Activated CD8-positive, alpha-beta T cell treated with anti-CD3 and anti-CD28 coated beads, Interleukin-2, amount 10 ng/mL, durations not matched to agents 7 days and 5 days (primary cell): Measurements from ENCODE around the gene USP17L5. TPM values are rescaled to one million over a fixed set of nuclear protein-coding genes. Genes with fewer than 3 reads are reported as not detected.
A peak's percentile ranks its signal among the peaks of the same experiment; 100 is the strongest.
"Not testable (repeated sequence)": the region's sequence is repeated elsewhere in the genome, so short reads cannot be mapped to it uniquely, and the experiment has no call there.

ENCODE experiments used
- ATAC-seq: fragments of 150-1000 bp; cut with Tn5 transposase; one replicate; pipeline ENCODE4 v1.10.0; 2021; ENCODE audit warnings: moderate library complexity
- CTCF ChIA-PET: fragments of 350-600 bp; sonication (Branson Sonifier 250); formaldehyde crosslinking; loops from one replicate; lab custom pipeline; 2021; ENCODE audit warnings: antibody characterized with exemption; lab: Charles Lee
- POLR2A ChIA-PET: fragments of 350-600 bp; sonication (Branson Sonifier 250); formaldehyde crosslinking; loops from one replicate; lab custom pipeline; 2021; ENCODE audit warnings: antibody characterized with exemption; lab: Charles Lee
- DNase-seq: peaks from one replicate; pipeline ENCODE4 v3.0.0-alpha.2; 2020
- H3K27ac Mint-ChIP-seq: one replicate; pipeline ENCODE4 v1.8.0; 2021; ENCODE audit warnings: mild to moderate bottlenecking, mixed read lengths
- H3K27me3 Mint-ChIP-seq: one replicate; pipeline ENCODE4 v1.8.0; 2021; ENCODE audit warnings: low read depth, mixed read lengths
- H3K36me3 Mint-ChIP-seq: one replicate; pipeline ENCODE4 v1.8.0; 2021; ENCODE audit warnings: low read depth, mixed read lengths
- H3K4me1 Mint-ChIP-seq: one replicate; pipeline ENCODE4 v1.8.0; 2021; ENCODE audit warnings: low read depth, mixed read lengths
- H3K4me3 Mint-ChIP-seq: one replicate; pipeline ENCODE4 v1.8.0; 2021; ENCODE audit warnings: mild to moderate bottlenecking, mixed read lengths
- H3K9me3 Mint-ChIP-seq: one replicate; pipeline ENCODE4 v1.8.0; 2022; ENCODE audit warnings: mixed read lengths; ENCODE audit not compliant: insufficient read depth
- total RNA-seq, 2 experiments: library from RNA; stranded (reverse); gene quantifications; one replicate each; pipeline ENCODE4 v1.2.3, GENCODE V29; 2021

The USP17L5 gene
- total RNA-seq, 2 experiments from 2014 or later: not detected

GRCh38 chr4:9381012-9381534, 41.9 kb downstream of the USP17L5 start:
- ATAC-seq (peak; percentile 70), DNase-seq (peak; percentile 73)
- H3K27ac Mint-ChIP-seq, H3K4me1 Mint-ChIP-seq, POLR2A ChIA-PET, CTCF ChIA-PET, H3K27me3 Mint-ChIP-seq, H3K36me3 Mint-ChIP-seq, H3K9me3 Mint-ChIP-seq: not testable (repeated sequence)
- H3K4me3 Mint-ChIP-seq: peak overlapping the region; percentile 67

- peaks cover 4% of the 10 kb centered on the region for H3K27me3 Mint-ChIP-seq
- H3K4me1 Mint-ChIP-seq: peaks cover 2% of the 10 kb centered on the region
- ChIA-PET POLR2A (no interaction called here), CTCF (no interaction called here)
- H3K9me3 Mint-ChIP-seq: no peaks in the 10 kb centered on the region
- H3K4me3 Mint-ChIP-seq: no peak overlapping the region
- DNase-seq (no peak), ATAC-seq (no peak)
- no peak overlapping the region for H3K27ac Mint-ChIP-seq
- no peaks in the 10 kb centered on the region for H3K36me3 Mint-ChIP-seq
Observed at GRCh38 chr4:9384126-9384525, 44.9 kb downstream of the USP17L5 start.

- H3K27ac Mint-ChIP-seq, ATAC-seq, H3K4me3 Mint-ChIP-seq, CTCF ChIA-PET, H3K36me3 Mint-ChIP-seq, DNase-seq, H3K4me1 Mint-ChIP-seq, H3K27me3 Mint-ChIP-seq, H3K9me3 Mint-ChIP-seq, POLR2A ChIA-PET: not testable (repeated sequence)
Observed at GRCh38 chr4:9389001-9389400, 49.8 kb downstream of the USP17L5 start.

Other genes starting within 250 kb of the USP17L5 start
- gene FAM90A26, start 169.0 kb upstream of the USP17L5 start, total RNA-seq: not detected
- not detected for gene USP17L10, start 128.7 kb upstream of the USP17L5 start, total RNA-seq
- gene USP17L11, start 124.0 kb upstream of the USP17L5 start, total RNA-seq: not detected
- gene USP17L12, start 119.3 kb upstream of the USP17L5 start, total RNA-seq: not detected
- gene USP17L13, start 114.5 kb upstream of the USP17L5 start, total RNA-seq: not detected
- not detected for gene USP17L15, start 105.0 kb upstream of the USP17L5 start, total RNA-seq
- gene USP17L17, start 95.5 kb upstream of the USP17L5 start, total RNA-seq: not detected
- not detected for gene USP17L18, start 90.8 kb upstream of the USP17L5 start, total RNA-seq
- gene USP17L19, start 86.0 kb upstream of the USP17L5 start, total RNA-seq: not detected
- not detected for gene USP17L20, start 81.3 kb upstream of the USP17L5 start, total RNA-seq
- not detected for gene USP17L21, start 76.5 kb upstream of the USP17L5 start, total RNA-seq
- gene USP17L22, start 71.8 kb upstream of the USP17L5 start, total RNA-seq: not detected
- gene USP17L24, start 14.2 kb upstream of the USP17L5 start, total RNA-seq: not detected
- not detected for gene USP17L25, start 9.5 kb upstream of the USP17L5 start, total RNA-seq
- gene USP17L26, start 4.7 kb upstream of the USP17L5 start, total RNA-seq: not detected
- not detected for gene USP17L27, start 4.7 kb downstream of the USP17L5 start, total RNA-seq
- not detected for gene USP17L28, start 9.5 kb downstream of the USP17L5 start, total RNA-seq
- not detected for gene USP17L29, start 14.2 kb downstream of the USP17L5 start, total RNA-seq
- not detected for gene USP17L30, start 23.7 kb downstream of the USP17L5 start, total RNA-seq
- not detected for gene DEFB131A, start 105.0 kb downstream of the USP17L5 start, total RNA-seq